ENCODE data around the gene CYP26B1.

DNA sequence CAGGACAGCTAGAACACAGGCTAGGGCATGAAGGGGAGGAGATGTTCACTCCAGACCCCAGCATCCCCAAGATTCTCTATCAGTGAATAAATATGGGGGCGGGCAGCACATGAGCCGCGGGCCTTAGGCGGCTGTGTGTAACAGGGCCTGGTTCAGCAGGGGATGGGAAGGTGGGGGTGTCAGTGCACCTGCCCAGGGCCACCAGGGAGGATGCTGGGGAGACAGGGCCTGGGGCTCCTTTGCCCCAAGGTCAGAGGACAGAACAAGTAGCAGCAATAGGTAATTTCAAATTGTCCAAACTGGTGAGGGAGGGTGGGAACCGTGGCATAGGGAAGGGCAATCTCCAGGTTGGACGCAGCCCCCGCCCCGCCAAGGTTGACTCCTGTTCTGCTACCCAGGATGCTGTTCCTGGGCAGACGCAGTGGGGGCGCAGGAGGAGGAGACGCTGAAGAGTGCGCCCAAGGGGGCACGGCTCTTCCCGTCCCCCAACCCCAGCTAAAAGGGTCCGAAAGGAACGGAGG lies 16.2 kb downstream of the CYP26B1 start:
- no peak for TF ChIP-seq GATA2 (IDR thresholded peaks at IDR 0.05; ENCODE audit: low read depth, low read length)
- no peak for TF ChIP-seq GATA3 (IDR thresholded peaks at IDR 0.05; ENCODE audit: low read depth, low read length)
